ENCODE measurements around the gene CDH23.

Gene CDH23

GRCh38 chr10:71716426-71716825, 319.7 kb downstream of the CDH23 start:
- no peak for DNase-seq

GRCh38 chr10:71717056-71717455, 320.3 kb downstream of the CDH23 start:
- no peak for DNase-seq

GRCh38 chr10:71717551-71717951, 320.8 kb downstream of the CDH23 start:
- DNase-seq = no peak

GRCh38 chr10:71718165-71718698, 321.5 kb downstream of the CDH23 start:
- DNase-seq = no peak

- DNase-seq = no peak
Observed at GRCh38 chr10:71719042-71719441, 322.3 kb downstream of the CDH23 start.

GRCh38 chr10:71719464-71720201, 322.9 kb downstream of the CDH23 start, which contains the start of gene C10orf105:
C10orf105 (minus strand) TSS chr10:71719778; CDS start chr10:71716337, 3,441 bp downstream.
- no peak for DNase-seq

GRCh38 chr10:71720288-71720687, 323.6 kb downstream of the CDH23 start:
- DNase-seq = no peak

- no peak for DNase-seq
Observed at GRCh38 chr10:71721313-71721712, 324.6 kb downstream of the CDH23 start.

DNA sequence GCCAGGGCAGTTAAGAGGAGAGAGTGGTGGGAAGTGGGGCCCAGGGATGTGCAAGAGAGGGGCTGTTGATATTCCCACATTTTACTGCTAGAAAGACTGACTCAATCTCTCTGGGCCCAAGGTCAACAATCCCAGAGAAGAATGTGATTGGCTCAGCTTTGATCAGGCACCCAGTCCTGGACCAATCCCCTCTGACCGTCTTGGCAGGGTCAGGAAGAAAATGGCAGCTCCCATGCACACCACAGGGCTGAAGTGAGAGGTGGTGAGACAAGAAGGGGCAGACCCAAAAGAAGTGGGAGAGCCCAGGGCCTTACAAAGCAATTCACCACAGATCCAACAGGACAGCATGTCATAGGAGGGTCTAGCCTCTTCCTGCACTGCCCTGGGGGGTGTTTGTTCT, 326.1 kb downstream of the CDH23 start:
- no peak for DNase-seq

GRCh38 chr10:71723311-71723710, 326.6 kb downstream of the CDH23 start:
- DNase-seq = no peak

GRCh38 chr10:71724539-71724938, 327.8 kb downstream of the CDH23 start:
- DNase-seq = no peak

- no peak for DNase-seq
Observed at GRCh38 chr10:71725249-71725648, 328.5 kb downstream of the CDH23 start.

DNA sequence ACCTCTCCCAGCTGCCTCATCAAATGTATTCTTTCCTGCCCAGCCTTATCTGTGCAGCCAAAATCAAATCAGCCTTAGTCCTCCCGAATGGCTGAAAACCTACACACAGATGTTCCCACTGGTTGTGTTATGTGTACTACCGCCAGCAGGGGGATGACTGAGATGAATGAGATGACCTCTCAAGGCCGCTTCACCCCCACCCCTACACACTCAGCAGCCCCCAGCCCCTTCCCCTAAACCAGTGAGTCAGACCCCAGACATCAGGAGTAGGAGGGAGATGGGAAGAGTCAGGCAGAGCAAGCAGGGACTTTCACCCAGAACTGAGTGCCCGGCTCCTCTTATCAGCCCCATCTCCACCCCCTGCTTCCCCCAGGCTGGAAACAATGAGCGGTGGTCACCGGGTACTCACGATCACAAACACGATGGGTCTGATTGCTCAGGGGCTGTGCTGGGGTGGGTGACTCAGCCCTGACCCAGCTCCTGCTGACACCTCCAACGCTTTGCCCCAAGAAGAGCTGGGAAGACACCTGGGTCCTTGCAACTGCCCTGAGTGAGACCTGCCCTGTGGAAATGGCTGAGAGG, 329.4 kb downstream of the CDH23 start:
- no peak for DNase-seq

GRCh38 chr10:71726580-71727104, 329.9 kb downstream of the CDH23 start:
- no peak for DNase-seq

GRCh38 chr10:71727105-71727737, 330.5 kb downstream of the CDH23 start:
- no peak for DNase-seq

DNA sequence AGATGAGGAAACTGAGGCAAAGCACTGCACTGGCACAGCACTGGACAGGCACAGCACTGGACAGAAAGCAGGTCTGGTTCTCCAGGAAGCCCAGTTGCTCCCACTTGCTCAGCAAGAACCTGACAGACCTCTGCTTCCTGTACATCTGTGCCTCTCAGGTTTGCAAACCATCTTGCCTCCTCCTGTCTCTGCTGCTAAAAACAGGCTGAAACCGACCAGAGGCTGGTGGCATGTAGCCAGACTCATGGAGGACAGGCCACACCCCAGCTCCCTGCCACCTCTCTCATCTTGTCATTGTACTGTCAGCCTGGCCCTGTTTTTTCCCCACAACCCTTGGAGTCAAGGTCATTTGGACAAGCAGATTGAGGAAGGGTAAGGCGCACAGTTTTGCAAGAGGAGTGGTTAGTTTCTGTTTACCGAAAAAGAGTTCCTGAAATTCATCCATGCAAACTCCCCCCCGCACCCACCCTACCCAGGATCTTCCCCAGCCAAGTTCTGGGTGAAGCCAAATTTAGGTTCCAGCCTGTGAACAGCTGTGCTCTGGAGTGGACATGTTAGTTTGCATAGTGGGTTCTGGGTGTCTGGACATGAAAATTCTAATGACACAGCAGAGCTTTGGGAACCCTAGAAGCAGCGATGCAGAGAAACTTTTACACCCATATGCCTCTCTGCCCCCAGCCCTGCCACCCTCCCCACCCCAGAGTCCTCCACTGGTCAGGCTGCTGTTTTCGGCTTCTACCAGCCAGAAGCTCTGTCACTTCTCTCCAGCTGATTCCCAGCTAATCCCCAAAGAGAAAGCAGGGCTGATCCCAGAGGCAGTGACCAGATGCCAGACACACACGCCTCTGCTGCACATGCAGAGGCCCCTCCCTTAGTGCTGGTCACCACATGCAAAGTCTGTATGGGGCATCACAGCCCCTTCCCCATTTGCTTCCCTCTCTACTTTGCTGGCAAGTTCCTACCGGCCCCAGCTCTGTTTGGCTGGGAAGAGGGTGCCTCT, 331.3 kb downstream of the CDH23 start:
- peak; percentile 34 for DNase-seq

GRCh38 chr10:71729161-71729636, 332.5 kb downstream of the CDH23 start:
- no peak for DNase-seq

- DNase-seq = no peak
Observed at GRCh38 chr10:71731791-71732190, 335.1 kb downstream of the CDH23 start.

GRCh38 chr10:71734797-71735196, 338.1 kb downstream of the CDH23 start:
- no peak for DNase-seq

DNA sequence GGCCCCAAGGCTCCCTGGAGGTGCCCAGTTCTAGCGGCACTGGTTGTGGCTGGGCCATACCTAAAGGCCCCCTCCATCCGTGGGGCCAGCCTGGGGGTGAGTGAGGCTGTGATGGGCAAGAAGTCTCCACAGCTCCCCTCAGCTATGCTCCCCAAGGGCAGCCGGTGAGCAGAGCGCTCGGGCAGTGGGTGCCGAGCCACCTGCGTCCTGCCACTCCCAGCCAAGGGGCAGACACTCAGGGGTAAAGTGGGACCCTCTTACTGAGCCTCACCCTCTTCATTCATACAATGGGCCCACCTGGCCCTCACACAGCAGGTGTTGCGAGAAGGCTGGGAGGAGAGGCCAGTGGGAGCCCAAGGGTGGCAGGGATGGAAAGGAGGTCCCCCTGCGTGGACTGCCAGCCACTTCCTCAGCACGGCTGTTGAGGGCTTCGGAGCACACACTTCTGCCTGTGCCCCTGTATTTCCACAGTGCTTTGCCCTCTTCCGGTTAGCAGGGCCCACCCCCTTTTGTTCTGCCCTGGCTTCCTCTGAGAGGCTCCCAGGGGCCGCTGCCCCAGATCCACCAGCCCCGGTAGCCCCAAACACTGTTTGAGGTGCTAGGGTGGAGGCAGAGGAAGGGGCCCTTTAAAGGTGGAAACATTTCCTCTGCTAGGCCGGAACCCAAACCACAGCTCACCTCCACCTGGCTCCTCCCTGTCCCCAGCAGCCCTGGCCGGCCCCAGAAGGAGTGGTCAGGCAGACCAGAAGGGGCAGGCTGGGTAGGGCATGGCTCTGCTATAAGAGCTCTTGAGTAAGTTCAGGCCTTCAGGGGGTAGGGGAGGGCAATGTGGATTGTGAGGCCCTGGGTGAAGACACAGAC, 339.2 kb downstream of the CDH23 start:
- DNase-seq = no peak

GRCh38 chr10:71736570-71736952, 339.8 kb downstream of the CDH23 start:
- DNase-seq = no peak
